Mesenchymal stem cell (in vitro differentiated cells and primary cell): ENCODE data around the gene KNL1.

ENCODE experiments used
- DNase-seq: peaks from one replicate; pipeline ENCODE4 v3.0.0-alpha.2; 2013
- H2AFZ ChIP-seq: one replicate; pipeline ENCODE4 v1.6.1; 2013; ENCODE audit warnings: low read depth, mild to moderate bottlenecking, control low read depth, inconsistent platforms, low read length, moderate library complexity
- H2AK5ac ChIP-seq: 2 replicates; pipeline ENCODE4 v1.6.1; 2013; ENCODE audit warnings: low read length, moderate library complexity, mild to moderate bottlenecking, inconsistent platforms; ENCODE audit not compliant: severe bottlenecking
- H2BK120ac ChIP-seq: one replicate; pipeline ENCODE4 v1.6.1; 2013; ENCODE audit warnings: low read depth, mild to moderate bottlenecking, inconsistent platforms, low read length, moderate library complexity
- H2BK12ac ChIP-seq, 2 experiments: one replicate each; pipeline ENCODE4 v1.6.1; 2013; ENCODE audit warnings: inconsistent platforms in 2 of 2, low read length in 2 of 2, mild to moderate bottlenecking in 2 of 2, moderate library complexity in 2 of 2, control low read depth in 1 of 2
- H2BK15ac ChIP-seq: one replicate; pipeline ENCODE4 v1.6.1; 2013; ENCODE audit warnings: mild to moderate bottlenecking, low read depth, inconsistent platforms; ENCODE audit not compliant: poor library complexity, severe bottlenecking
- H2BK5ac ChIP-seq: 2 replicates; pipeline ENCODE4 v1.6.1; 2013; ENCODE audit warnings: low read depth, mild to moderate bottlenecking, low read length, control low read depth, inconsistent platforms; ENCODE audit not compliant: poor library complexity, severe bottlenecking
- H3K14ac ChIP-seq, 2 experiments: one replicate each; pipeline ENCODE4 v1.6.1; 2013; ENCODE audit warnings: inconsistent platforms in 2 of 2, low read length in 2 of 2, control low read depth in 1 of 2, mild to moderate bottlenecking in 1 of 2, moderate library complexity in 1 of 2
- H3K18ac ChIP-seq, 2 experiments: one replicate each; pipeline ENCODE4 v1.6.1; 2013; ENCODE audit warnings: inconsistent platforms in 2 of 2, low read length in 2 of 2, control low read depth in 1 of 2, low read depth in 1 of 2, mild to moderate bottlenecking in 1 of 2
- H3K23ac ChIP-seq, 2 experiments: one replicate each; pipeline ENCODE4 v1.6.1; 2013; ENCODE audit warnings: inconsistent platforms in 2 of 2, low read length in 2 of 2, mild to moderate bottlenecking in 2 of 2, moderate library complexity in 2 of 2, control low read depth in 1 of 2
- H3K27ac ChIP-seq: 2 replicates; pipeline ENCODE4 v1.5.1; 2013; ENCODE audit warnings: mild to moderate bottlenecking, moderate library complexity, low read length, control low read depth, inconsistent platforms; ENCODE audit not compliant: poor library complexity, severe bottlenecking
- H3K27me3 ChIP-seq, 2 experiments: 2 replicates each; pipeline versions ENCODE4 v1.6.1 to v1.7.0; 2013; ENCODE audit warnings: low read length in 2 of 2, mild to moderate bottlenecking in 2 of 2, moderate library complexity in 2 of 2, control low read depth in 1 of 2, inconsistent platforms in 1 of 2; ENCODE audit not compliant: control insufficient read depth in 1 of 2, insufficient read depth in 1 of 2
- H3K36me3 ChIP-seq, 2 experiments: 2 replicates each; pipeline versions ENCODE4 v1.6.1 to v1.7.0; 2013; ENCODE audit warnings: low read length in 2 of 2, control low read depth in 1 of 2, inconsistent platforms in 1 of 2, low read depth in 1 of 2, mild to moderate bottlenecking in 1 of 2; ENCODE audit not compliant: insufficient read depth in 2 of 2, control insufficient read depth in 1 of 2
- H3K4ac ChIP-seq, 2 experiments: one replicate each; pipeline ENCODE4 v1.6.1; 2013; ENCODE audit warnings: inconsistent platforms in 2 of 2, low read length in 2 of 2, mild to moderate bottlenecking in 2 of 2, moderate library complexity in 2 of 2, control low read depth in 1 of 2, low read depth in 1 of 2
- H3K4me1 ChIP-seq: 2 replicates; pipeline ENCODE4 v1.6.1; 2013; ENCODE audit warnings: low read depth, low read length, control low read depth; ENCODE audit not compliant: control insufficient read depth, insufficient read depth
- H3K4me2 ChIP-seq: 2 replicates; pipeline ENCODE4 v1.6.1; 2013; ENCODE audit warnings: low read length, mild to moderate bottlenecking, inconsistent platforms; ENCODE audit not compliant: poor library complexity, severe bottlenecking
- H3K4me3 ChIP-seq, 2 experiments: 2 replicates each; pipeline versions ENCODE4 v1.5.1 to v1.7.0; 2013; ENCODE audit warnings: low read length in 2 of 2, mild to moderate bottlenecking in 2 of 2, control low read depth in 1 of 2, low read depth in 1 of 2; ENCODE audit not compliant: insufficient read depth in 1 of 2
- H3K79me1 ChIP-seq: replicated peaks from 2 replicates; pipeline ENCODE4 v1.6.1; 2013; ENCODE audit warnings: mild to moderate bottlenecking, control low read depth, low read length, inconsistent platforms; ENCODE audit not compliant: poor library complexity, severe bottlenecking
- H3K9ac ChIP-seq: 2 replicates; pipeline ENCODE4 v1.7.0; 2013; ENCODE audit warnings: mild to moderate bottlenecking, low read length, moderate library complexity
- H3K9me3 ChIP-seq: 2 replicates; pipeline ENCODE4 v1.7.0; 2013; ENCODE audit warnings: mild to moderate bottlenecking, low read length; ENCODE audit not compliant: control insufficient read depth
- H4K8ac ChIP-seq: one replicate; pipeline ENCODE4 v1.6.1; 2013; ENCODE audit warnings: inconsistent platforms, mild to moderate bottlenecking, low read length, moderate library complexity
- H4K91ac ChIP-seq: one replicate; pipeline ENCODE4 v1.6.1; 2013; ENCODE audit warnings: mild to moderate bottlenecking, low read length, inconsistent platforms
- WGBS: methylation state at CpG from one replicate; pipeline ENCODE4 v1.1.7; 2013; ENCODE audit warnings: mixed read lengths; 5-methylcytosine and 5-hydroxymethylcytosine counted together

Gene KNL1

DNA sequence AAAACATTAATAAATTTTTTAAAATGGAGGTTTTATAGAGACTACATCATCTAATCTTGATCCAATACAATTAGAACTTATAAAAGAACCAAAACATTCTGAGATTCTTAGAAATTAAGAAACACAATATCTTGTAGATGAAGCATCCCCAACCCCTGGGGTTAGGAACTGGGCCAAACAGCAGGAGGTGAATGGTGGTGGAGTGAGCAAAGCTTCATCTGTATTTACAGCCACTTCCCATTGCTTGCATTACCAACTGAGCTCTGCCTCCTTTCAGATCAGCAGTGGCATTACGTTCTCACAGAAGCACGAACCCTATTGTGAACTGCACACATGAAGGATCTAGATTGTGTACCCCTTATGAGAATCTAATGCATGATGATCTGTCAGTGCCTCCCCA, 36.3 kb downstream of the KNL1 start:
- Histone ChIP-seq H3K14ac (no peak overlapping the region), H4K8ac (no peak overlapping the region), H3K9me3 (no peaks in the 10 kb centered on the region), H3K79me1 (no peaks in the 10 kb centered on the region), H2AK5ac (no peak overlapping the region), H3K27me3 (no peaks in the 10 kb centered on the region), H3K4me2 (no peak overlapping the region), H2BK12ac (no peak overlapping the region), H3K9ac (no peak overlapping the region), H3K36me3 (no peaks in the 10 kb centered on the region), H2BK15ac (no peak overlapping the region), H3K18ac (no peak overlapping the region), H3K4me3 (no peak overlapping the region), H2AFZ (no peak overlapping the region), H4K91ac (no peak overlapping the region), H3K23ac (no peak overlapping the region), H2BK120ac (no peak overlapping the region), H3K4me1 (peaks cover 5% of the 10 kb centered on the region), H3K4ac (no peak overlapping the region), H2BK5ac (no peak overlapping the region), H3K27ac (no peak overlapping the region)
- no peak for DNase-seq
- WGBS: 100% methylated on average over 2 of the region's 2 CpGs

DNA sequence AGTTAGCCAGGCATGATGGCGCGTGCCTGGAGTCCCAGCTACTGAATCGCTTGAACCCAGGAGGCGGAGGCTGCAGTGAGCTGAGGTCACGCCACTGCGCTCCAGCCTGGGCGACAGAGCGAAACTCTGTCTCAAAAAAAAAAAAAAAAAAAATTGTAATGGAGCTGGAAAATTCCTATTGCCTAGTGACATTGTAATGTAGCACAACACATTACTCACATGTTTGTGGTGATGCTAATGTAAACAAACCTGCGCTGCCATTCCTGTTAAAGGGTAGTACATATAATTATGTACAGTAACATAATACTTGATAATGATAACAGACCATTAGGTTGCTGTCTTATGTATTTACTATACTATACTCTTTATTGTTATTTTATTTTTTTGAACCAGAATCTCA, 39.1 kb downstream of the KNL1 start:
- H2BK5ac ChIP-seq: no peak overlapping the region
- H2AFZ ChIP-seq: no peak overlapping the region
- 94% methylated on average over 4 of the region's 9 CpGs for WGBS
- no peak overlapping the region for H2BK120ac ChIP-seq
- H2AK5ac ChIP-seq: no peak overlapping the region
- H3K9me3 ChIP-seq: no peaks in the 10 kb centered on the region
- no peak overlapping the region for H3K23ac ChIP-seq
- H2BK15ac ChIP-seq: no peak overlapping the region
- peak; percentile 81 for DNase-seq
- no peak overlapping the region for H3K14ac ChIP-seq
- H4K91ac ChIP-seq: no peak overlapping the region
- no peaks in the 10 kb centered on the region for H3K79me1 ChIP-seq
- H3K27me3 ChIP-seq: no peaks in the 10 kb centered on the region
- peaks cover 5% of the 10 kb centered on the region for H3K4me1 ChIP-seq
- H3K36me3 ChIP-seq: no peaks in the 10 kb centered on the region
- no peak overlapping the region for H2BK12ac ChIP-seq
- no peak overlapping the region for H3K4ac ChIP-seq
- no peak overlapping the region for H3K4me3 ChIP-seq
- H3K9ac ChIP-seq: no peak overlapping the region
- no peak overlapping the region for H4K8ac ChIP-seq
- H3K4me2 ChIP-seq: no peak overlapping the region
- no peak overlapping the region for H3K18ac ChIP-seq
- no peak overlapping the region for H3K27ac ChIP-seq

DNA sequence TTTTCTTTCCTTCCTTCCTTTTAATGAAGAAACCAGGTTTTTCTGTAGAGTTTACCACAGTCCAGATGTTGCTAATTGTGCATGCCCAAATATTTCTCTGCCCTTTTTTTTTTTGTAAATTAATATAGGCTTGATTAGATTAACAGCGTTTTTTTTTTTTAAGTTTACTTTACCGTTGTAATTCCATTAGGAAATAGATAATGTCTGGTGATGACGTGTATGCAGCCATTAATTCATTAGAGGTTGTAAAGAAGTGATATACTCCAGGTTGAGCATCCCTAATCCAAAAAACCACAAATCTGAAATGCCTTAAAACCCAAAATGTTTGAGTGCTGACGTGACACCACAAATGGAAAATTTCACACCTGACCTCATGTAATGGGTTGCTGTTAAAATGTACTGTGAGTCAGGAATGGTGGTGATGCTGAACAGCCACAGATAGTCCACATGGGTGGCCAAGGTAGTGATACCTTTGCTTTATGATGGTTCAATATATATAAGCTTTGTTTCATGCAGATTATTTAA, 43.2 kb downstream of the KNL1 start:
- no peak overlapping the region for H3K4me3 ChIP-seq
- no peaks in the 10 kb centered on the region for H3K79me1 ChIP-seq
- H3K36me3 ChIP-seq: no peaks in the 10 kb centered on the region
- H2BK5ac ChIP-seq: no peak overlapping the region
- H4K8ac ChIP-seq: no peak overlapping the region
- H2BK120ac ChIP-seq: no peak overlapping the region
- H3K14ac ChIP-seq: no peak overlapping the region
- no peak overlapping the region for H4K91ac ChIP-seq
- H3K27me3 ChIP-seq: no peaks in the 10 kb centered on the region
- no peak overlapping the region for H2BK12ac ChIP-seq
- H3K4me2 ChIP-seq: no peak overlapping the region
- H3K9me3 ChIP-seq: no peaks in the 10 kb centered on the region
- peaks cover 3% of the 10 kb centered on the region for H3K4me1 ChIP-seq
- no peak overlapping the region for H3K23ac ChIP-seq
- no peak overlapping the region for H3K4ac ChIP-seq
- DNase-seq: no peak
- 100% methylated on average over 3 of the region's 4 CpGs for WGBS
- H3K18ac ChIP-seq: no peak overlapping the region
- H3K27ac ChIP-seq: no peak overlapping the region
- no peak overlapping the region for H2AK5ac ChIP-seq
- no peak overlapping the region for H2AFZ ChIP-seq
- no peak overlapping the region for H2BK15ac ChIP-seq
- no peak overlapping the region for H3K9ac ChIP-seq

DNA sequence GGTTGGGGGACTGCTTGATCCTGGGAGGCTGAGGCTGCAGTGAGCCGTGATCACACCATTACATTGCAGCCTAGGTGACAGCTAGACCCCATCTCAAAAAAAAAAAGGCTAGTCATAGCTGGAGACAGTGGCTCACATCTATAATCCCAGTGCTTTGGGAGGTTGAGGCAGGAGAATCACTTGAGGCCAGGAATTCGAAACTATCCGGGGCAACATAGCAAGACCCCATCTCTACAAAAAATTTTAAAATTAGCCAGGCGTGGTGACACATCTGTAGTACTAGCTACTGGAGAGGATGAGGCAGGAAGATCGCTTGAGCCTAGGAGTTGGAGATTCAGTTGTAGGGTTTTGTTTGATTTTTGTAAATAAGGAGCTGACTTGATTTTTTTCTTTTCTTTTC, 45.6 kb downstream of the KNL1 start:
- no peak overlapping the region for H3K4me2 ChIP-seq
- H2BK15ac ChIP-seq: no peak overlapping the region

More for the DNA sequence above, 45.6 kb downstream of the KNL1 start:
- H2BK12ac ChIP-seq: no peak overlapping the region
- no peaks in the 10 kb centered on the region for H3K27me3 ChIP-seq
- no peak overlapping the region for H3K4me3 ChIP-seq
- H4K8ac ChIP-seq: no peak overlapping the region
- no peak overlapping the region for H3K4ac ChIP-seq
- H3K27ac ChIP-seq: no peak overlapping the region
- no peak overlapping the region for H3K14ac ChIP-seq
- no peaks in the 10 kb centered on the region for H3K9me3 ChIP-seq
- no peak overlapping the region for H4K91ac ChIP-seq
- no peaks in the 10 kb centered on the region for H3K4me1 ChIP-seq
- WGBS: no CpG with 5 or more reads among the region's 5 CpGs
- no peak overlapping the region for H2AK5ac ChIP-seq
- no peak overlapping the region for H2AFZ ChIP-seq
- no peak overlapping the region for H3K18ac ChIP-seq
- no peak overlapping the region for H3K23ac ChIP-seq
- DNase-seq: no peak
- H3K9ac ChIP-seq: no peak overlapping the region
- no peak overlapping the region for H2BK5ac ChIP-seq
- no peak overlapping the region for H2BK120ac ChIP-seq
- H3K36me3 ChIP-seq: no peaks in the 10 kb centered on the region
- no peaks in the 10 kb centered on the region for H3K79me1 ChIP-seq
